HUDEP-2 (cell line): Measurements from ENCODE around the gene GLS2.
"Not testable (repeated sequence)": the region's sequence is repeated elsewhere in the genome, so short reads cannot be mapped to it uniquely, and the experiment has no call there.

Experiments used
- DNase-seq, 76 experiments: peaks; one replicate each; lab custom pipeline; 2025; ENCODE audit not compliant: unreplicated experiment in 76 of 76; lab: John Stamatoyannopoulos, UW

GLS2 gene

DNA sequence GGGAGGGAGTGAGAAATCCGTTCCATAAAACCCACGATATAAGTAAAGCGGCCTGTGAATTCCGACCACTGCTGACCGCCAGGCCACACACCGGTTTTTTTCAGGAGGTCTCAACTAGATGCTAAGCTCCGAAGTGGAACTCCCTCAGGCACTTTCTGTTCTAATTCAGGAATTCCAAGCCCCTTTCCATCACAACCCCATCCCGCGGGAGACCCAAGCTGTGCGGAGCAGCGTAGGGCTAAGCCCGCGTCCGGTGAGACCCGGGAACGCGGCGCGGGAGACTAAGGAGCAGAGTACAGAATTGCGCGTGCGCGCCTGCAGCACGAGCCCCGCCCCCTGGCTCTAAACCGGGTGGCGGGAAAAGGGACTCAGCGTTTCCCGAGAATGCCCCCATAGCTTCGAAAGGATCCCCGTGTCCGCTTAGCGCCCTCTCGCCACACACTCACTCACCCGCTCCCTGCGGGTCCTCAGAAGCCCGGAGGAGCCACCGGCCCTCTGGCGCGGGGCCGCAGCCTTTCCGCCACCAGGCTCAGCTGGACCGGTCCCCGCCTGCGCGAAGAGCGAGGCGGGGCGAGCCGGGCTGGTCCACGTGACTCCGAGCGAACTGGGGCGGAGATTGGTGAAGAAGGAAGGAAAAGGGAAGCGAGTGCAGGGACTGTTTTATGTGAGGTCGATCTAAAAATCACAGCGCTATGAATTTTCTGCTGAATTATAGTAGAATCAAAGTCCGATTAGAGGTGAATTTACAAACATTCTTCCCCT lies 38.9 kb downstream of the GLS2 start, which contains the start of gene TIMELESS:
Gene TIMELESS, minus strand, starts transcription at position 567 of the 762 bp plus-strand sequence. CDS start 15,256 bp downstream, outside the sequence.
- peak in 73 of 76 experiments; percentile 8 to 93 (median 75) for DNase-seq

DNA sequence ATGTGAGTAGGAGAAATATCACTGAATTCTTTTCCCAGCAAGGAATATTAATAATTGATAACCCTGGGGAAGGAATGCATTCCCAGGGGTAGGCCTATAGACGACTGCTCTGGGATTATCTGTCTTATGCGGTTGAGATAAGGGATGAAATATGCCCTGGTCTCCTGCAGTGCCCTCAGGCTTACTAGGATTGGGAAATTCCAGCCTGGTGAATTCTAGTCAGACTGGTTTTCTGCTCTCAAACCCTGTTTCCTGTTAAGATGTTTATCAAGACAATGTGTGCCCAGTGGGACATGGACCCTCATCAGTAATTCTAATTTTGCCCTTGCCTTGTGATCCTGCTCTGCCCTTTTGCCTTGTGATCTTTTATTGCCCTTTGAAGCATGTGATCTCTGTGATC lies 44.8 kb downstream of the GLS2 start:
- not testable (repeated sequence) for DNase-seq

DNA sequence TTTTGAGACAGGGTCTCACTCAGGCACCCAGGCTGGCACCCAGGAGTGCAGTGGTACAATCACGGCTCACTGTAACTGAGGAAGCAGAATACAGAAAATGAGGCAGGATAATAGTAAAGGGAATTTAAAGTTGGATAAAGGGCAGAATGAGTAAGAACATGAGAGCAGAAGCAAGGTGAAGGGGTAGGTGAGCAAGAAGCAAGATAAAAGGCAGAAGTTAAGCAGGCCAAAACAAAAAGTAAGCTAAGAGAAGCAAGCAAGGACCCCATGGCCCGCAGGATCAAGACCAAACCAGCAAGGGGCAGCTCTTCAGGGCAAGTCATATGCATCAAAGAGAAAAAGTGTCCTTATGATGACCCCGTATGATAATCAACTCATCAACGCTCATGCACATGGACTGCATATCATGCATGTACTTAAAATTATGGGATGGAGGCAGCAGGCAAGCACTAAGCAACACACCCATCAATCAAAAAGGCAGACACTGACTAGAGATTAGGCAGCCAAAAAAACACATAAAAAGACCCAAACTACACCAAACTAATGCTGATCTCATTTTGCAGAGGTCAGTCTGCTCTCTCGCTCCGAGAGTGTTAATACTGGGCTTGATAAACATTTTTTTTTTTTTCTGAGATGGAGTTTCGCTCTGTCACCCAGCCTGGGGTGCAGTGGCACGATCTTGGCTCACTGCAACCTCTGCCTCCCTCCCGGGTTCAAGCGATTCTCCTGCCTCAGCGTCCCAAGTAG lies 50.4 kb downstream of the GLS2 start:
- peak in 26 of 76 experiments; percentile 0 to 54 (median 14) for DNase-seq

DNA sequence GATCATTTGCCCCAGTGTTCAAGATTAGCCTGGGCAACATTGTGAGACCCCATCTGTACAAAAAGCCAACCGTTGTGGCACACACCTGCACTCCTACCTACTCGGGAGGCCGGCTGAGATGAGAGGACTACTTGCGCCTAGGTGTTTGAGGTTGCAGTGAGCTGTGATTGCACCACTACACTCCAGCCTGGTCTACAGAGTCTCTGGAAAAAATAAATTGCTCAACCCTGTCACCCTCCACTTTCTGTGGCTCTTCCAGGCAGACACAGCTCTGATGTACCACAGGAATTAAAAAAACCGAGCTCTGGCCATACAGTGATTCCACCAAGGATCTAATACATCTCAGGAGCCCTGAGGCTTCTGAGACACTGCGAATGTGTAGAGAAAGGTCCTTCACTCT lies 53.1 kb downstream of the GLS2 start:
- no peak for DNase-seq

DNA sequence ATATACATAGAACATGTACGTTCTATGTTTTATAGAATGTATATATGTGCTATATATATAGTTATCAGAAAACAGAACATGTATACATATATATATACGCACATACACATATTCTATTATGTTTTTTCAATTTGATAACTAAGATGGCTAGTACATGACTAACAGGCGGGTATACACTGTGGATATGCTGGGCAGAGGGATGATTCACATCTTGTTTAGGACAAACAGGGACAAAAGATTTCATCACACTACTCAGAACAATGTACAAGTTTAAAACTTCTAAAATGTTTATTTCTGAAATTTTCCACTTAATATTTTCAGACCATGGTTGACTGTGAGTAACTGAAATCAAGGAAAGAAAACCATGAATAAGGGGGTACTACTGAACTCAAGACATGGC lies 56.1 kb downstream of the GLS2 start:
- no peak for DNase-seq

DNA sequence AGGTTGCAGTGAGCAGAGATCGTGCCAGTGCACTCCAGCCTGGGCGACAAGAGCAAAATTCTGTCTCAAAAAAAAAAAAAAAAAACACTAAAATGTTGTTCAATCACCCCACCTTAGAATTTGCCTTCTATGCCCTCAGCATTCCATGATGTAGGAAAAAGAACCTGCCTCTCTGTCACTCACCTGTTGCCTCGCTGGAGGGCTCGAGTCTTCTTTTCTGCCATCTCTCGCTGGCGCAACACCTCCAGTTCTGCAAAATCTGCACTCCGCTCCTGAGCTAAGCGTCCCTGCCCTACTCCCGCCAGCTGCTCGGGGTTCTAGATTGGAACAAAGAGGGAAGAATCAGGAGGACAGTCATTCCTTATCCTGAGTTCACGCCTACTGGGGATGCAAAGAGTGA lies 56.7 kb downstream of the GLS2 start:
- no peak for DNase-seq

DNA sequence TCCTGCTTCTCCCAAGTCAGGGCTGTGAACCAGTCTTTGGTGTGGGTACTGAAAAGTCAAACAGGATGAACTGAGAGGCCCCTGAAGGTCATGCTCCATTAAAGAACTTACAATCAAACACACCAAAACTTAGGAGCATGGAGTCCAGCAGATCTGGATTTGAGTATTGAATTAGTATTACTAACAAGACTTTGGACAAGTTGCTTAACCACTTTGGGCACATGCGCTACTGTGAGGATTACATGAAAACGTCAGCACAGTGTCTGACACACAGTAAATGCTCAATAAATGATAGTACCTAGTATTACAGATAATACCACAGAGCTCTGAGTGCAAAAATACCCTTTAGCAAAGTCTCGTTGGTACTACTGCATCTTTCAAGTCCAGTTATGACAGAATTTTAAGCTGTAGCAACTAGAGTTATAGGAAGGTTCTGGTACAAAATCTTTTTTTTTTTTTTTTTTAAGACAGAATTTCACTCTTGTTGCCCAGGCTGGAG lies 62.0 kb downstream of the GLS2 start:
- no peak for DNase-seq

DNA sequence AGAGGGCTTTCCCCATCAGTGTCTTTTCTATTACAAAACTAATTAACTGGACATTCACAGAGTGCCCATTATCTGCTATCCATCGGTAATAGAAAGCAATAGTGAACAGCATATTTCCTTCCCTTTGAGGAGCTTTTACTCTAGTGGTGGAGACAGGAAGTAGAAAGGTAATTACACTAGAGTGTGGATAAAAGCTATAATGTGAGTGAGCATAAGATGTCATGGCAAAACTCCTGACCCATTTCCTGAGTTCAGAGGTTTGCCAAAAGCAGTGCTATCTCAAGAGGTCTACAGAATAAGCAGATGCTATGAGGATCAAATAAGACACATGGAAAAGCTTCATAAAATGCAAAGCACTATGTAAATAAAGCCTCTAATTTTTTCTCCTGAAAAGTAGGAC lies 62.8 kb downstream of the GLS2 start:
- DNase-seq, result no peak
